Measurements from ENCODE around the gene DUS2.
A peak's percentile ranks its signal among the peaks of the same experiment; 100 is the strongest.
"Not testable (repeated sequence)": the region's sequence is repeated elsewhere in the genome, so short reads cannot be mapped to it uniquely, and the experiment has no call there.

The DUS2 gene

GRCh38 chr16:67998779-67999688 is 24.1 kb upstream of the DUS2 start, which contains the start of gene DPEP2:
DPEP2 (minus strand) TSS chr16:67999484; CDS start chr16:67993212, 6,272 bp downstream.
- DNase-seq (ENCODE audit: low read depth): not testable (repeated sequence)

DNA sequence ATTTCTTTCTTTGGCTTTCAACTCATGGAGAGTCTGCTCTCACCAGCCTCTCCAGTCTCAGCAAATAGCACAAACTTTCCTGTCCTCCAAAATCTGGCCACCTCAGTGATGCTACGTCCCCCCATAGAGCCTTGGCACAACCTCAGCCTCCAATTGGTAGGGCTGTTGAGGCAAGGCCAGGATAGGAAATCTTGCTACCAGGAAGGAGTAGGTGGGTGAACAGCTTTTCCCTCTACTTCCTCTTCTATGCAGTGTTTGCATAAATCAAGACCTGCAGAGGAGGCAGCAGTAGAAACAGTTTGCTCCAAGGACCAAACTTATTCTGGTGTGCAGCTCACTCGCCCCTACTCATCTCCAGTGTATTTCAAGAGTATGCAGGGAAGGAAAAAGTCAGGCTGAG is 23.1 kb upstream of the DUS2 start:
- DNase-seq (ENCODE audit: low read depth): no peak

GRCh38 chr16:68000450-68000849 is 22.6 kb upstream of the DUS2 start:
- DNase-seq (ENCODE audit: low read depth): peak; percentile 25

GRCh38 chr16:68003031-68003430 is 20.1 kb upstream of the DUS2 start:
- DNase-seq (ENCODE audit: low read depth): no peak

GRCh38 chr16:68005211-68005610 is 17.9 kb upstream of the DUS2 start:
- DNase-seq (ENCODE audit: low read depth): no peak

DNA sequence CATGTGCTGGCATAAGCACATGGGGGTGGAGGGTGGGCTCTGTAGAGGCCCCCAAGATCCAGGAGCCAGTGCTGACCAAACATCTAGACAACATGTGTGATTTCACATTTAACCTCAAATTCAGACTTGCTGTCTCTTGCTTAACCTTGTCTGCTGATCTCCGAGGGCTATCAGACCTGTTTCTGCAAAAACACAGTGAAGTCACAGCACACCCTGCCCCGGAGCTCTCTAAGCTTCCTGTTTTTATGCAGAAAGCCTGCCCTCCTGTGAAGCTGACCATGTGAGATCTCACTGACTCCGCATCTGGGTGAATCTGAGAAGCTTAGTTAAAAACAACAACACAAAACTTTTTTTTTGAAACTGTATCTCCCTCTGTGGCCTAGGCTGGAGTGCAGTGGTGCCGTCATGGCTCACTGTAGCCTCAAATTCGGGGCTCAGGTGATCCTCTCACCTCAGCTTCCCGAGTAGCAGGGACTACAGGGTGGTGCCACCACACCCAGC is 17.2 kb upstream of the DUS2 start:
- DNase-seq (ENCODE audit: low read depth): peak; percentile 86

DNA sequence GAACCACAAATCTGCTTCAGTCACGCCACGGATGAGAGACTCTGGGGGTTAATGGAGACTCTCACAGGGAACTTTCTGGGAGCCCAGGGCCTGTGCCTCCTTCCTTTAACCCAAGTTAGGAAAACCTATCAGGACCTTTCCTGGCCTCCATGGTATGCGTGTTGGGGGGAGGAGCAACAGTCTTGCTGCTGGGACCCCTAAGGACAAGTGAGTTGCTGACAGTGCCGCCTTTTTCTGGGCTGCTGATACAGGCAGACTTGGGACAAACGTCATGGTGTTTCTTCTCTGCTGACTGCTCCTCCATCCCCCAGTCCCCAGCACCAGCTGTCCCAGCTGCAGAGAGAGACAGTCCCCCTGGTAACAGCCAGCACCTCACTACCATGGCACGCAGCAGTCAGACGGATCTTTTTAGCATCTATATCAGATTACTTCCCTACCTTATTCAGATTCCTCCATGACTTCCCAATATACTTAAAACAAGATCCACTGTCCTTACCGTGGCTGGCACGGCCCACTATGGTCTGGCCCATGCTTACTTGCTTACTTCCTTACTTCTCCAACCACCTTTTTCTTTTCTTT is 13.8 kb upstream of the DUS2 start:
- no peak for DNase-seq (ENCODE audit: low read depth)

DNA sequence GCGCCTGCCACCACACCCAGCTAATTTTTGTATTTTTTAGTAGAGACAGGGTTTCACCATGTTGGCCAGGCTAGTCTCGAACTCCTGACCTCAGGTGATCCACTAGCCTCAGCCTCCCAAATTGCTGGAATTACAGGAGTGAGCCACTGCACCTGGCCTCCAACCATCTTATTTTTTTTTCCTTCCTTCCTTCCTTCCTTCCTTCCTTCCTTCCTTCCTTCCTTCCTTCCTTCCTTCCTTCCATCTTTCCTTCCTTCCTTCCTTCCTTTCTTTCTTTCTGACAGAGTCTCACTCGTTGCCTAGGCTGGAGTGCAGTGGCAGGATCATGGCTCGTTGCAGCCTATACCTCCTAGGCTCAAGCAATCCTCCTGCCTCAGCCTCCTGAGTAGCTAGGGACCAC is 13.2 kb upstream of the DUS2 start:
- not testable (repeated sequence) for DNase-seq (ENCODE audit: low read depth)

- DNase-seq (ENCODE audit: low read depth): no peak
These were observed 9.6 kb upstream of the DUS2 start for GRCh38 chr16:68013440-68013839.

DNA sequence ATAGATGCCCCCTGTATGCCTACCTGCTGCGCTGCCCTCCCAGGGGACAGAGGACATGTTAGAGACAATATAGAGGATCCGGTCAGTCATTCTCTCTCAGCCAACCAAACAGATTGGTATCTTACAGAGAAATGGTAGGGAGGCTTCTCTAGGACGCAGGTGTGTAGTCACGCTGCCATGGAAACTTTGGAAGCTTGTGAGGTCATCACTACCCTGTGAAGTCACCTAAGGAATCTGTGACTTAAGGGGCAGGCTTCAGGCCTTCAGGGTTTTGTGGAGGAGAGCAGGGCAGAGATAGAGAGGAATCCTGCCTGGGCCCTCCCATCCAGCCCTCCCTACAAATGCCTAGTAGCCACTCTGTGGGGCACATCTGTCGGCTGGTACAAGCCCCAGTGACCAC is 7.4 kb upstream of the DUS2 start, which contains the start of gene DPEP2NB:
TSS of gene DPEP2NB (minus strand) at position 231 of the 400 bp plus-strand sequence. CDS start at position 90, 141 bp downstream.
- DNase-seq (ENCODE audit: low read depth): no peak

- no peak for DNase-seq (ENCODE audit: low read depth)
These were observed 3.9 kb upstream of the DUS2 start for GRCh38 chr16:68019167-68019680.

DNA sequence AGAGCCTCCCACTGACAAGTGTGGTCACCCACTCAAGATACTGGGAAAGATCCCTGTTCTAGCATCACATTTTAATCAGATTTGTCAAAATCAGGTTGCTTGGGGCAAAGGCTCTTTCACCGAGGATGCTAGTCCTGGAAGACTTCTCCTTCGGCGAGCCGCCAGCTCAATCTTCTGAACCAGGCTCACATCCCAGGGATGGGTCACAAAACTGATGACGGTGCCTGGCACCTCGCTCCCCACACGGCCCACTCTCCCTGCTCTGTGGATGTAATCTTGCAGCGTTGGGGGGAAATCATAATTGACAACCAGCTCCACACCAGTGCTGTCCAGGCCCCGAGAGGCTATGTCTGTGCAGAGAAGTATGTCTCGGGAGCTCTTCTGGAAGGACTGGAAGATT is 1.6 kb upstream of the DUS2 start:
- no peak for DNase-seq (ENCODE audit: low read depth)

GRCh38 chr16:68022278-68022727 is 781 bp upstream of the DUS2 start:
- no peak for DNase-seq (ENCODE audit: low read depth)

GRCh38 chr16:68028996-68029395 is 5.9 kb downstream of the DUS2 start:
- DNase-seq (ENCODE audit: low read depth): no peak

GRCh38 chr16:68030108-68030507 is 7.0 kb downstream of the DUS2 start:
- peak; percentile 81 for DNase-seq (ENCODE audit: low read depth)

DNA sequence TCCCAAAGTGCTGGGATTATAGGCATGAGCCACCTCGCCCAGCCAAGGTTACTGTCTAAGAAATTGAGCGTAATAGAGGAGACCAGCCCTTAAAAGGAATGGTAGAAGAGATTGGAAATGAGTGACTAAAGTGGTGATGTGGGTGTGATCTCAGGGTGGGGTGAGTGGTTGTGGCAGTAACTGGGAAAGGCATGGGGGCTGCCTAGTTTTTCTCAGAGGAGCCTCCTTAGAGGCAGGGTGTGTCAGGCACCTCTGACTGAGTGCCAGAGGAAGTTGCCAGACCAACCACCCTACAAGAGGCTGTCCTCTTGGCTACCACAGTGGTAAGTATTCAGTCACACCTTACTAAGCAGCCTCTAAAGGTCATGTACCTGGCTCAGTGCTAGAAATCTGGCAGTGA is 8.9 kb downstream of the DUS2 start:
- peak; percentile 14 for DNase-seq (ENCODE audit: low read depth)

DNA sequence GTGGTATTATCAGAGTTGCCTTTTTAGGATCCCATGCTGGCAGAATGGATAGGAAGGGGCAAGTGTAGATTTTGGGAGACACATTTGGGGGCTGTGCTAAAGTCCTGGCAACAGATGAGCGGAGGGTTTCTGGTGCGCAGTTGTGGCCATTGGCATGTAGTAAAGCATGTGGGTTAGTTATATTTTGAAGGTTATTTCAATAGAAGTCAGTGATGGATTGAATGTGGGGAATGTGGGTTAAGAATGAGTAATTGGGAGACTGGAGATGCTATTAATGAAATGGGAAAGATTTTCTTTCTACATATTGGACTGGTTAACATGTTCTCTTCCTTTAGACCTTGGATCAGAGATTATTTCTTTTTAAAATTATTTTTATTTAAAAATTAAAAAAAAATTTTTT is 10.0 kb downstream of the DUS2 start:
- no peak for DNase-seq (ENCODE audit: low read depth)

DNA sequence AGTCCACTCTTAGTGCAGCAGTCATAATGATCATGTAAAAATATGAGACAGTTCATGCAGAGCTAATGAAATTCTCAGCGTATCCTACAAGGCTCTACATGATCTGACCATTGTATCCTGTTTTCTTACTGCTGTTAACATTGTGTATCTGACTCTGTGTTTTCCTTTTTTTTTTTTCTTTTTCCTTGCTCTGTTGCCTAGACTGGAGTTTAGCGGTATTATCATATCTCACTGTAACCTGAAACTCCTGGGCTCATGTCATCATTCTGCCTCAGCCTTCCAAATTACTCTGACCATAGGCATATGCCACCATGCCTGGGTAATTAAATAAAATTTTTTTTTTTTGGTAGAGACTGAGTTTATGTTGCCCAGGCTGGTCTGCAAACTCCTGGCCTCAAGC is 12.1 kb downstream of the DUS2 start:
- no peak for DNase-seq (ENCODE audit: low read depth)

DNA sequence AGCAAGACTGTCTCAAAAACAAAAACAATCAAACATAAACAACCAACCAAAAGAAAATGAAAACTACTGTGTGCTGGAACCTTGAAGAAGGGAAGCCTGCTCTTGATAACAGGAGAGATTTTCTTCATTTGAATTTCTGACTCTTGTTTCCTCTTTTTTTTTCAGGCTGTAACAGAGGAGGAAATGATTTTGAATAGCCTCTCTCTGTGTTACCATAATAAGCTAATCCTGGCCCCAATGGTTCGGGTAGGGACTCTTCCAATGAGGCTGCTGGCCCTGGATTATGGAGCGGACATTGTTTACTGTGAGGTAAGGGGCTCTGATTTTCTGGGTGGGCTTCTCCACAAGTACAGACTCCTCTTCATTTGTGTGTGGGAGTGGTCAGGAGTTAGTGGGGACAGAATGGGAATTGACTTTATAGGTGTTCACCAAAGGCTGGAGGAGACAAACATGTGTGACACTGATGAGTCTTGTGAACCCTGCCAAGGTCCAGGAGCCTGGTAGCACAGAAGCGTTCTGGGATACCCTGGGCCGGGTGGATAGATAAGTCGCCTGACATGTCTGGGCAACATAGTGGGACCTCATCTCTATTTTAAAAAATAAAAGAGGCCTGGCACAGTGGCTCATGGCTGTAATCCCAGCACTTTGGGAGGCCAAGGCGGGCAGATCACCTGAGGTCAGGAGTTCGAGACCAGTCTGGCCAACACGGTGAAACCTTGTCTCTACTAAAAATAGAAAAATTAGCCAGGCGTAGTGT is 14.9 kb downstream of the DUS2 start:
- no peak for DNase-seq (ENCODE audit: low read depth)

- peak; percentile 57 for DNase-seq (ENCODE audit: low read depth)
These were observed 17.6 kb downstream of the DUS2 start for GRCh38 chr16:68040506-68041288.

- no peak for DNase-seq (ENCODE audit: low read depth)
These were observed 18.7 kb downstream of the DUS2 start for GRCh38 chr16:68041783-68042182.
